KMS-11 (cell line): ENCODE data around the gene SPIB.

Experiments
- H2AFZ ChIP-seq: fragments of 200-600 bp; sonication (generic); 2 replicates; pipeline ENCODE4 v1.6.1; 2016; ENCODE audit warnings: antibody characterized with exemption, mixed run types, low read depth
- H3K27ac ChIP-seq: fragments of 200-600 bp; sonication (generic); 2 replicates; pipeline ENCODE4 v1.6.1; 2016; ENCODE audit warnings: mild to moderate bottlenecking, mixed run types
- H3K27me3 ChIP-seq: fragments of 200-600 bp; sonication (generic); 2 replicates; pipeline ENCODE4 v1.6.1; 2017; ENCODE audit warnings: mild to moderate bottlenecking, low read depth, mixed run types, moderate library complexity; ENCODE audit not compliant: insufficient read depth
- H3K36me3 ChIP-seq: fragments of 200-600 bp; sonication (generic); 2 replicates; pipeline ENCODE4 v1.6.1; 2017; ENCODE audit warnings: mild to moderate bottlenecking, mixed run types; ENCODE audit not compliant: insufficient read depth
- H3K4me1 ChIP-seq: fragments of 200-600 bp; sonication (generic); 2 replicates; pipeline ENCODE4 v1.6.1; 2016; ENCODE audit warnings: mild to moderate bottlenecking, low read depth, mixed run types; ENCODE audit not compliant: poor library complexity, severe bottlenecking
- H3K4me2 ChIP-seq: fragments of 200-600 bp; sonication (generic); 2 replicates; pipeline ENCODE4 v1.7.0; 2016; ENCODE audit warnings: mild to moderate bottlenecking, mixed run types
- H3K4me3 ChIP-seq: fragments of 200-600 bp; sonication (generic); IDR thresholded peaks from 2 replicates; pipeline ENCODE4 v1.6.1; 2017; ENCODE audit warnings: low read depth, low read length, mixed read lengths; ENCODE audit not compliant: insufficient read depth
- H3K79me2 ChIP-seq: fragments of 200-600 bp; sonication (generic); 2 replicates; pipeline ENCODE4 v1.6.1; 2016; ENCODE audit warnings: low read depth, mixed run types; ENCODE audit not compliant: insufficient read depth
- H3K9ac ChIP-seq: fragments of 200-600 bp; sonication (generic); 2 replicates; pipeline ENCODE4 v1.6.1; 2016; ENCODE audit warnings: mild to moderate bottlenecking, mixed run types
- H4K20me1 ChIP-seq: fragments of 200-600 bp; sonication (generic); 2 replicates; pipeline ENCODE4 v1.6.1; 2016; ENCODE audit warnings: mild to moderate bottlenecking, mixed run types; ENCODE audit not compliant: insufficient read depth
- TF ChIP-seq, protein P1 (sequence below): fragments of 200-600 bp; sonication (generic); conservative IDR thresholded peaks from 2 replicates; pipeline ENCODE4 v1.6.1; 2017; ENCODE audit warnings: low read depth, mild to moderate bottlenecking, antibody characterized with exemption, low read length, moderate library complexity, mixed read lengths

The SPIB gene

DNA sequence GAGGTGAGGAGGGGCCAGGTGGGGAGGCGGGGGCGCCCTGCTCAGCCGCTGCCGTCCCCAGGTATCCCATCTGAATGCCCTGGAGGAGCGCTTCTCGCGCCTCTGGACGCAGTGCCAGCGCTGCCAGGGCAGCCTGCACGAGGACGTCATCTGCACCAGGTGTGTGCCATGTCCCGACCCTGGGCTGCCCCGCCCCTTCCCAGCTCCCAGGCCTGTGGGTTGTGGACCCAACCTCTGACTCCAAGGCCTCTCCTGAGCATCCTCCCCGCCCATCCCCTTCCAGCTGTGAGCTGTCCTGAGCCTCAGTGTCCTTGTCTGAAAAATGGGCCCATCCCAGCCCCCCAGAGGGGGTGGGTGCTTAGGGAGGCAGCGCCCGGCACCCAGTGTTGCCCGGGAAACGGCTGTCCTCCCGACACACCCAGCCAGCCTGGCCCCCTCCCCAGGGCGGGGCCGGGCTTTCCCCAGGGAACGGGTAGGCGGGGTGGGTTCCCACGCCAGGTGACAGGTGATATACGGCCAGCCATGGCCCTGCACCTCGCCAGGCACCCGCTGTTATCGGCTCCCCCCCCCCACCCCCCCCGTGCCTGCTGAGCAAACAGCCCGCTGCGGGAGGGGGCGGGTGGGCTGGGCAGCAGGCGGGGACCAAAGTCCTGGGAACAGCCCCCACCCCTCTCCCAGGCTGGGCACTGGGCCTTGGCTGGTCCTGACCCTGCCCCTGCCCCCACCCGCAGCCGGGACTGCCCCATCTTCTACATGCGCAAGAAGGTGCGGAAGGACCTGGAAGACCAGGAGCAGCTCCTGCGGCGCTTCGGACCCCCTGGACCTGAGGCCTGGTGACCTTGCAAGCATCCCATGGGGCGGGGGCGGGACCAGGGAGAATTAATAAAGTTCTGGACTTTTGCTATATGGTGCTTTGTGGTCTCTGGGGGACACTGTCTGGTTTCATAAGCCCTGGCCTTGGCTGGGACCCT lies 1.3 kb upstream of the SPIB start:
- Histone ChIP-seq H2AFZ (no peak overlapping the region), H3K27ac (no peak overlapping the region), H4K20me1 (no peaks in the 10 kb centered on the region), H3K27me3 (no peaks in the 10 kb centered on the region), H3K4me1 (peaks cover 23% of the 10 kb centered on the region), H3K4me3 (no peak overlapping the region), H3K4me2 (no peak overlapping the region), H3K36me3 (no peaks in the 10 kb centered on the region), H3K9ac (no peak overlapping the region), H3K79me2 (no peaks in the 10 kb centered on the region)
- TF ChIP-seq, protein P1, sequence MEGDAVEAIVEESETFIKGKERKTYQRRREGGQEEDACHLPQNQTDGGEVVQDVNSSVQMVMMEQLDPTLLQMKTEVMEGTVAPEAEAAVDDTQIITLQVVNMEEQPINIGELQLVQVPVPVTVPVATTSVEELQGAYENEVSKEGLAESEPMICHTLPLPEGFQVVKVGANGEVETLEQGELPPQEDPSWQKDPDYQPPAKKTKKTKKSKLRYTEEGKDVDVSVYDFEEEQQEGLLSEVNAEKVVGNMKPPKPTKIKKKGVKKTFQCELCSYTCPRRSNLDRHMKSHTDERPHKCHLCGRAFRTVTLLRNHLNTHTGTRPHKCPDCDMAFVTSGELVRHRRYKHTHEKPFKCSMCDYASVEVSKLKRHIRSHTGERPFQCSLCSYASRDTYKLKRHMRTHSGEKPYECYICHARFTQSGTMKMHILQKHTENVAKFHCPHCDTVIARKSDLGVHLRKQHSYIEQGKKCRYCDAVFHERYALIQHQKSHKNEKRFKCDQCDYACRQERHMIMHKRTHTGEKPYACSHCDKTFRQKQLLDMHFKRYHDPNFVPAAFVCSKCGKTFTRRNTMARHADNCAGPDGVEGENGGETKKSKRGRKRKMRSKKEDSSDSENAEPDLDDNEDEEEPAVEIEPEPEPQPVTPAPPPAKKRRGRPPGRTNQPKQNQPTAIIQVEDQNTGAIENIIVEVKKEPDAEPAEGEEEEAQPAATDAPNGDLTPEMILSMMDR, result no peak

DNA sequence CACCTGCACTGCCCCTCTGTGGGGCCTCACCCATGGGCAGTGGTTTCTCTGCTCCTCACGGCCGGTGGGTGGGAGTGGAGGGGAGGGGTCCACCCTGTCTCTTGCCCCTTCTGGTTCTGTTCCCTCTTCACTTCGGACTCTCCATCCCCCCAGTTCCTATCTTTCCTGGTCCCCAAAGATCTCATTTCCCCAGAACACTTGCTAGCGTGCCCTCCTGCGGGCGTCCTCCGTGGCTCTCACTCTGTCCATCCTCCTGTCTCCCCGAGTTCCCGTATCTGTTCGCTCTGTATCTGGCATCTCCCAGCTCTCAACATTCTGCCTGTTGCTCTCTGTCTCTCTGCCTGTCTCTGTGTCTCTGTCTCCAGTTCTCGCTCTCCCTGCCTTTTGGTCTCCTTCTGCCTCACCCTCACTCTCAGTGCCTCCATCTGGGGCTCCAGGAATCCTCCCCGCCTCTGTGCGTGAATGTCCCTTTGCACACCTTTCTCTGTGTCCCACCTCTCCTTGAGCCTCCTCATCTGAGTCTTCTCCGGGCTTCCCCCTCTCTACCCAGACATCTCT lies 363 bp downstream of the SPIB start:
- peaks cover 23% of the 10 kb centered on the region for H3K4me1 ChIP-seq
- H3K27me3 ChIP-seq, result no peaks in the 10 kb centered on the region
- peak overlapping the region; percentile 96 for H3K4me2 ChIP-seq
- H3K9ac ChIP-seq, result peak overlapping the region; percentile 43; the same call in 1 of the 2 replicates
- H3K36me3 ChIP-seq, result no peaks in the 10 kb centered on the region
- H3K27ac ChIP-seq, result no peak overlapping the region
- H4K20me1 ChIP-seq, result no peaks in the 10 kb centered on the region
- H3K79me2 ChIP-seq, result no peaks in the 10 kb centered on the region
- peak overlapping the region; percentile 76; the same call in 1 of the 2 replicates for H2AFZ ChIP-seq
- H3K4me3 ChIP-seq, result no peak overlapping the region
- TF ChIP-seq, protein P1, result no peak

DNA sequence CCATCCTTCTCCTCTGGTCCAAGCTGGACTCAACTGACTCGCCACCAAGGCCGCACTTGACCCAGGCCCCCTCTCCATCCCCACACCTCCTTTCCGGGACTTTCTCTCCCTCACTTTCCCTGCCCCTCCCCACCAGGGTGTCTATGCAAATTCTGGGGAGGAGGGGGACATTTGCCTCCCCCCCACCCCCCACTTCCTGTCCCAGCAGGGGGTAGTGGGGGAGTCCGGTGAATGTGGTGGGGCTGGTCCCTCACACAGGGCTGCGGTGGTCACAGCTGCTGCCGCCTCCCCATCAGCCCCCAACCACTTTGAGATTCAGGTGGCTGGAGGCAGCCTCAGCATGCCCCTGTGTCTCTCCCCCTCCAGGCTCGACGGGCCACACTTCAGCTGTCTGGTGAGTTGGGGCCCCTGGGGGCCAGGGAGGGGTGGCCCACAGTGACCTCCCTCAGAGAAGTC lies 870 bp downstream of the SPIB start:
- peak overlapping the region; percentile 76; the same call in 1 of the 2 replicates for H2AFZ ChIP-seq
- no peak overlapping the region for H3K4me3 ChIP-seq
- TF ChIP-seq, protein P1, result no peak
- peak overlapping the region; percentile 96 for H3K4me2 ChIP-seq
- no peaks in the 10 kb centered on the region for H3K27me3 ChIP-seq
- H3K9ac ChIP-seq, result no peak overlapping the region; the same call in 1 of the 2 replicates
- no peaks in the 10 kb centered on the region for H4K20me1 ChIP-seq
- no peak overlapping the region for H3K27ac ChIP-seq
- peaks cover 23% of the 10 kb centered on the region for H3K4me1 ChIP-seq
- H3K79me2 ChIP-seq, result no peaks in the 10 kb centered on the region
- no peaks in the 10 kb centered on the region for H3K36me3 ChIP-seq

GRCh38 chr19:50420127-50420526 lies 1.4 kb downstream of the SPIB start:
- no peak overlapping the region for H3K27ac ChIP-seq
- H3K36me3 ChIP-seq, result no peaks in the 10 kb centered on the region
- H3K27me3 ChIP-seq, result no peaks in the 10 kb centered on the region
- H2AFZ ChIP-seq, result no peak overlapping the region
- H3K9ac ChIP-seq, result no peak overlapping the region
- no peaks in the 10 kb centered on the region for H4K20me1 ChIP-seq
- peaks cover 23% of the 10 kb centered on the region for H3K4me1 ChIP-seq
- H3K4me2 ChIP-seq, result peak overlapping the region; percentile 96; the same call in 1 of the 2 replicates
- TF ChIP-seq, protein P1, result no peak
- no peak overlapping the region for H3K4me3 ChIP-seq
- no peaks in the 10 kb centered on the region for H3K79me2 ChIP-seq
